NCI-H460 (cell line): ENCODE measurements around the gene IST1. TPM values are rescaled to one million over a fixed set of nuclear protein-coding genes. Genes with fewer than 3 reads are reported as not detected.
"Not testable (repeated sequence)": the region's sequence is repeated elsewhere in the genome, so short reads cannot be mapped to it uniquely, and the experiment has no call there.

Source experiments
- DNase-seq: peaks from one replicate; pipeline ENCODE4 v3.0.0-alpha.2; 2016; ENCODE audit warnings: low read depth; ENCODE audit errors: extremely low read depth
- polyA plus RNA-seq: library from polyadenylated mRNA; depleted of rRNA; stranded (reverse); fragments of >200 nt; gene quantifications from 2 replicates; pipeline ENCODE4 v1.2.3, GENCODE V29; 2014; cell fraction: nucleus; rRNA removed
- total RNA-seq: library from RNA; depleted of rRNA; stranded (reverse); fragments of >200 nt; shearing (Covaris generic); gene quantifications from 2 replicates; pipeline ENCODE4 v1.2.3, GENCODE V29; 2014; rRNA removed

The IST1 gene
- 111 and 138 TPM in 2 replicates for total RNA-seq
- polyA plus RNA-seq, result 114 and 149 TPM in 2 replicates

DNA sequence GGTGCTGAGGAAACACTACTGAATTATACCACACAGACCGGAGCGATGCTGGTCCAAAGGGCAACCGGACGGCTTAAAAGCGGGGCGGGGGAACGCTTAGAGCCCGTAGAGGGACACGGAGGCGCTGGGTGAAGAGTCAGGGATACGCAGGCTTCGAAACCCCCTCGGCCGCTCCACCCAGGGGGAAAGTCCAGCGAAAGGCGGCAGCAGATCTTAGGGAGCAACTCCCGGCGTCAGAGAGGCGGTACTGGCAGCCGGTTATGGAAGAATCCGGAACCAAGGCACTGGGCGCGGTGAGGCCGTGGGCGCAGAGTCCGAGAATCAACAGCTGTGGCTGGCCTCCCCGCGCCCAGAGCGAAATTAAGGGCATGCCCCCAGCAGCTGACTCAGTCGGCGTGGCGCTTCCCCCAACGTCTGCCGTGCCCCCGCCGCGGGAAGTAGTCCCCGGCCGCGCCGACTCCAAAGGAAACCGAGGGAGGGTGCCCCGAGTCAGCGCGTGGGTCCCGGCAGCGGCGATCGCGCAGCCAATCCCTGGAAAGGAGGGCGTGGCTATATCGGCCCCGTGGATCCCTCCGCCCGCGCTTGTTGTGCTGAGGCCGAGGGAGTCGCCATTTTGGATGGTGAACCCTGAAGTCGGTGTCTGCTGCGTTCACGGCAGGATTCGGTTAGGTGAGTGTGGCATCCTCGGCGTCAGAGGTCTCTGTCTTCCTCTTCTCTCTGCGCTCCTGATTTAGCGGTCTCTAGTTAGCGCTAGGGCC, at the start of gene IST1:
Gene IST1 (plus strand): TSS at position 611 of the 758 bp plus-strand sequence. CDS start 20,110 bp downstream, outside the sequence.
- DNase-seq, result peak; percentile 92

DNA sequence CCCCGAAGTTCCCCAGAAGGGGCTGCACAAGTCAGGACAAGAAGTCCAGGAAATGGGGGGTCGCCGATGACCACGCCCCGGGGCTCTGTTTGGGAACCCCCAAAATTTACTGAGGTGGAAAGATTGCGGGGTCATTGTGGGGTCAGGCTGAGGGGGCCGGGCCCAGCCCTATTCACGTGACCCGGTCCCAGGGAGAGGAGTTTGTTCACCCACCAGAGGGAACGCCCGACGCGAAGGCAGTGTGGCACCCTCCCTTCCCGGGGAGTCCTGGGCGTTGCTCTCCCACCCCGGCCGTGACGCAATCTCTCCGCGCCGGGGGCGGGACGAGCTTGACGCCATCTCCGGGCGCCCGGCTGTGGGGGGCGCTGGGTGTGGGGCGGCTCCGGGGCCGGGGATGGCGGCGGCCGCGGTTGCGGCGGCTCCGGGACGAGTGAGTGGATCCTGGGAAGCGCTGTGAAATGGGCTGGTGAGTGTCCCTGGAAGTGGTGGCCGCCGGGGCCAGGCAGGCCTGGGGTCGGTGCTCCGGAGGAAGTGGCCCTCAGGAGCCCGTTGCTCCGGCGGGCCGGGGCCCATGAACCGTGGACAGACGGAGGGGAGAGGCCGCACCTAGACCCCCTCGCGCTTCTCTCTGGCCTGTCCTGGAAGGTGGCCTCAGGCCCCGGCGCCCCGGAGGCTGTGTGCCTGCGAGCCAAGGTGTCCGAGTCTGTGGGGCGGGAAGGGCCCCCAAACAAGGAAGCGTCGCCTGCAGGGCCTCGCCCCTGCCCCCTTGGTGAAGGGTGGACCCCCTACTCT, 49.5 kb upstream of the IST1 start, which contains the start of gene ATXN1L:
Gene ATXN1L (plus strand): TSS at position 338 of the 792 bp plus-strand sequence. CDS start 3,765 bp downstream, outside the sequence.
- peak; percentile 81 for DNase-seq

DNA sequence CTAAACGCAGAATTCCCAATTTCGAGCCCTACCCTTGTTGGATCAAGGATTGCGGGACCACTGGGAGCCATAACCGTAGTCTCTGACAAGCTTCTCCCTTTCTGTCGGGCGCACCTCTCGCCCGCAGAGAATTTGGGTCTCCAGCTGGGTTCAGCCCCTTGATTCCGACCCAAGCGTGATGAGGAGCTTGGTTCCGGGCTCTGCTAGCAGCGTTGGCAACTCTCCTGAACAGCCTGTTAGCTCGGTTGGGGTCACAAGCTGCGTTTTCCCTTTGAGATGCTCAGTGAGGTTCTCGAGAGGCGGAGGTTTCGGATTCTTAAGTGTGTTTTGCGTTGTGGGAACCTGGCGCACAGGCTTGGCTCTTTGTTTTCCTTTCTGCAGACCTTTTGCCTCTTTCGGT, 48.9 kb upstream of the IST1 start:
- no peak for DNase-seq

DNA sequence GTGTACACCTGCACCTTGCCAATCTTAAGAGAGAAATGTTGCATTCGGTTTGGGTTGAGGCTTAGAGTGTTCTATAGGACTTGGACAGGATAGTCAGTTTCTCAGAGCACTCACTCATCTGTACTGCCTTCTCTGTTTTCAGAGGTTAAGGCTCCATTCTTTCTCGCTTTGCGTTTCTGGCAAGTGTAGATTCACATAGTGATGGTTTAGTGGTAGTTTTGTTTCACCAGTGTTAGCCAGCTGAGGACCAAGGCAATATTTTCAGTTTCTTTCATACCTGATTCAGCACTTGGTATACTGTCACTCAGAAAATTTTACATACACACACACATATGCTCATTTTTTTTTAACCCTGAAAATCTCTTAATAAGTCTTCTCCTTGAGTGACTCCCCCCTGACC, 48.2 kb upstream of the IST1 start:
- no peak for DNase-seq

DNA sequence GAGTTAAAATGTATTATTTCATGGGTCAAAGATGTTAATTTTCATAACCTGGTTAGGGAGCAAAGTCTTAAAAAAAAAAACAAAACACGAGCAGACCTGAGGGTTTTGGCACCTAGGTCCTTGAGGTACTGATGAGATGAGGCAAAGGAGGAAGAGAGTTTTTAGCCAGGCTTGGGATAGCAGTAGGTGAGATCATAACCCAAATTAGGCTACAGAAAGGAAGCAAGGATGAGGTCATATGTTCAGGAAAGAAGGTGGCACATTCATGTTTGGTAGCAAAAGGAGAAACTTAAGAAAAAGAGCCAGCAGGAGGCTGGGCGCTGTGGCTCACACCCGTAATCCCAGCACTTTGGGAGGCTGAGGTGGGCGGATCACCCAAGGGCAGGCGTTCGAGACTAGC, 46.7 kb upstream of the IST1 start:
- no peak for DNase-seq

DNA sequence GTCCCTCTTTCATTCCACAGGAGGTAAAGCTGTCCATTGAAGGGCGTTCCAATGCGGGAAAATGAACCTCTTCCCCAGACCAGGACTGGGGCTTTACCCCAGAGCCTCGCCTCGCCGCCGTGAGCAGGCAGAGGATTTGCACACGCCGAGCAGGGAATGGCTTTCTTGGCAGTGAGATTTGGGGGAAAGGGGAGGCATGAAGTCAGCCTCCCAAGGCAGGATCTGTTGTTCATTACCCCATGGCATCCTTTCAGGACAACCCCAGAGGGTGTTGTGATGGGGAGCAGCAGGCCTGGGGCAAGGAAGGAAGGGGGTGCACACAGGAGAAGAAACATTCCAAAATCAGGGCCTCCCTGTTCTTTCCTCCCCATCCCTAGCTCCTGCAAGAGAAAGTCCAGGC, 43.6 kb upstream of the IST1 start:
- no peak for DNase-seq

DNA sequence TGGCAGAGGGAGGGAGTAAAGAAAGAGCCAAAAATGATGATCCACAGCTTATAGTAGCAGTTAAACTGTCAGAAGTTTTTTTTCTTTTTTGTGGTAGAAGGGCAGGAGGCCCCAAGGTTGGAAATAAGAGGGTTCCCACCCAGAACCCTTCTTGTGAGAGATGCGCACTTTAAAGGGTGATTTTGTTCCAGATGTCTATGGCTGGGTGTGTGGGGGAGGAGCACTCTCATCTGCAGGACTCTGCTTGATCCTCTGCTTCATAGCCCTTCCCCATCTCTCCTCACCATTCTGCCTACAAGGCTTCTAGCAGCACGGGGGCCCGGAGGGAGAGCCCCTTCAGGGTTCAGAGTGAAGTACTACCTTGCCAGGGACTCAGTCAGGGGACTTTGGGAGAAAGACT, 43.2 kb upstream of the IST1 start:
- no peak for DNase-seq

DNA sequence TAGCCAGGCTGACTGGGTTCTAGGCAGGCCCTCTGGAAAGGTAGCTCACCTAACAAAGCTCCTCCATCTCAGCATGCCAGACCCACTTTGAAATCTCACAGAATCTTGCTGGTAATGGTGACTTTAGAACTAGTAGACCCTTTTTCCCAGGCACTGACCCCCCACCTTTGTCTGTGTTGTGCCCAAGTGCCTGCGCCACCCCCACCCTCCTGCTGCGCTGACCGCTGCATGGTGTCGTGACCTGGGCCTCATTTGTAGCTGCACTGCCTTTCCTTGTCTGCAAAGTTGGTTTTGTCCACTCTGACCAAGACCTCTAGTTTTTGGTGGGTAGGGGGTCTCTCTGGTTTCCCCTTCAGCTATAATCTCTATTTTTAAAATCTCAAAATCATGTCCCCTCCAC, 42.8 kb upstream of the IST1 start:
- DNase-seq, result no peak

DNA sequence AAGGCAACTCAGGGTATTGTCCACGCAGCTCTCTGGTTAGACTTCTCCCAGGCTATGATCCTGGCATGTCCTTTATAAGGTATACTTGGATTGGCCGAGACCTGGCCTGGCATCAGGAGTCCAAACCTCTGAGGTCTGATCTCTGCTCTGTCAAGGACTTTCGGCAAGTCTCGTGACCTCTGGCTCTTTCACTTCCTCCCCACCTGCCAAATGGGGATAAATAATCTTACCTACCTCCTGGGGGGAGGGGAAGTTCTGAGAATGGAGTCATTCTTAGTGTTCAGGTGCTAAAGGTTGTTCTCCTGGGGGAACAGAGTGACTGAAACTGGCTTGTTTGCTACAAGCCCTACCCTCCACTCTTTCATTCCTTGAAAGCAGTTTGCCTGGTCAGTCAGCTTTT, 41.9 kb upstream of the IST1 start:
- DNase-seq, result no peak

DNA sequence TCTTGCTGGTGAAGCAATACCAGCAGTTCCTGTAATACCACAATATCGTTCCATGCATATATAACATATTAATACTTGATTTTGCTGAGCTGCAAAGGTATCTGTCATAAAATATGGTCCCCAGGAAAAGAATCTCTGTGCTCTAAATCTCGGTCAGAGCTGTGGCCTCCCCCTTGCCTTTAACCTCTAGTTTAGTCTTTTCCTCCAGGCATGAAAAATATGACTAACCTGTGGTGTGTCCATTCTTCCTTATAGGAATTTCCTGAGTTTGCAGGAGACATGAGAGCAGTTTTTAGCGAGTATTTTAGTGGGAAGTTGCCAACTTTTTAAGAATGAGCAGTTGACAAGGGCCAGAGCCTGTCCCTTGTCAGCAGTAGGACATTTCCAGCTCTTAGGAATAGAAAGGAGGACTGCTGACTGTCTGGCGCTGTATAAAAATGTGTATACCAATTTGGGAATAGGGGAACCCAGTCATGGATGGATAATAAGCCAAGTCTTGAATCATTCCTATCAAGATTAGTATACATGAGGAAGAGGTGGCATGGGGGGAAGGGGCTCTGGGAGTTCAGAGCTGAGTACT, 40.9 kb upstream of the IST1 start:
- no peak for DNase-seq

DNA sequence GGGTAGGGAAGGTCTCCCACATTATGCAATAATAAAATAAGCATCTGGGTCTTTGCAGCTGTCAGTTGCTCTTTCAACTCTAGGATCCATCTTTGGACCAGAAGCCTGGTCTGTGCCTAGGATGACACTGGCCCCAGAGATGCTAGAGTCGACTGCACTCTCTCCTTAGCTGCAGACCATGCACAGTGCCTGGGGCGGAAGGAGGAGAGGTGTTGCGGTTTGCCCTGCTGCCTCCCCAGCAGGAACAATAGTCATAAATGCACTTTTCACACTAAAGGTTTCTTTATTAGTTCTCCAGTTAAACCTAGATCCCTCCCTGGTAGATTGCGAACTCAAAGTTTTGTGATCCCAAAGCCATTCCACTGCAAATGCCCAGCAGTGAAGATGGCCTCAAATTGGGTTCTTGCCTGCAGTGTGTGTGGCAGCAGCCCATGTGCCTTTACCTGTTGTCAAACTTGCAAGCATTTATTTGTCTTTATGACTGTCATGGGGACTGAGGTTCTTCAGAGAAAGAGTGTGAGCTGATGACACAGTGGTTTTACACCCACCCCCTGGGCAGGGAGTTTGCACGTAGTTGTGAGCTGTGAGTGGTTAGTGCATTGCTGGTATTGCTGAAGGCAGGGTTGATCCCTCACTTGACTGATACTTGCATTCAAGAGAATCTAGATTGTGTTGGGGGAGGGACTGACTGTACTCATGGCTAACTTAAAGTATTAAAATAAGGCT, 39.2 kb upstream of the IST1 start:
- no peak for DNase-seq

DNA sequence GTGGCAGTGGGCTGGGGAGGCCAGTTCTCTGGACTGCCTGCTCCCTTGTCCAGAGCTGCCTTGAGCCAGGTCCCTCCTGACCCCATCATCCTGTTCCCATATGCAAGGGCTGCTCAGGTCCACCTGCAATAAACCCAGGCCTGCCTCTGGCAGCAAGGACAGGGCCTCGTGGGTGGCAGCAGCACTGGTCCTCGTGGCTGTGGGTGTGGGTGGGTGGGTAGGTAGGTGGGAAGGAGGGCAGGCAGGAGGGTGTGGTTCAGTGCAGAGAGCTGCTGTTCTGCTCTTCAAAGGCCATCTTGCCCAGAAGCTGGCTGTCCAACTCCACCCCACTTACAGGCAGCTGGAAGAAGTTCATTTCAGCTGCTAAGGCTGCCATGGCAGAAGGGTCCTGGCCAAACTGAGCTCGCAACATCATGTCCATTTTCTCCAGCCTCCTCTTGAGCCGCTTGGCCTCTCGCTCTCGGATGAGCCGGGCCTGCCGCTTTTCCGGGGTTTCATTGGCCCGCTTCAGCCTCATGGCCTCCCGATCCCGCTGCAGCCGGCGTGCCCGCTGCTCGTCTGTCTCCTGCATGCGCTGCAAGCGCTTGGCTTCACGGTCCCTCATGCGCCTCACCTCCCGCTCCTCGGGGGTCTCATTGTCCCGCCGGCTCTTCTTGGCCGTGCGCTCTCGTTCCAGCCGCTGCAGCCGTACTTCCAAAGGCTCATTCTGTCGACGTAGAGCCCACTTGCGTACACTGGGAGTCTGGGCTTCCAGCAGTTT, 35.4 kb upstream of the IST1 start:
- DNase-seq, result no peak

DNA sequence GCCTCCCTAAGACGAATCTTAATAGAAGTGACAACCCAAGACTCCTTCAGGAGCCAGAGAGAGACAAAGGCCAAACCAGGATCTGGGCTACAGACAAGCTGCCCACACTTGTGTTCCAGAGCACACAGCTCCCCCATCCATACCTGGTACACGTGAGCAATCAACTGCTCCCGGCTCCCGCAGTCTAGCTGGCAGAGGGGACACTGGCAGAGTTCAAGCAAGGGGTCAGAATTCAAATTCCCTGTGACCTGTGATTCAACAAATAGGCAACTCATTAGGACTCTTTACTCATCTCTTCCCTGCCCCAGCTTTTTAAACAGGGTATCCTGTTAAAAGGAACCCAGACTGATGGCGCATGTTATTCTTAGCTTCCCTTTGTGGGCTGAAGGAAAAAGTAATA, 31.3 kb upstream of the IST1 start:
- no peak for DNase-seq

DNA sequence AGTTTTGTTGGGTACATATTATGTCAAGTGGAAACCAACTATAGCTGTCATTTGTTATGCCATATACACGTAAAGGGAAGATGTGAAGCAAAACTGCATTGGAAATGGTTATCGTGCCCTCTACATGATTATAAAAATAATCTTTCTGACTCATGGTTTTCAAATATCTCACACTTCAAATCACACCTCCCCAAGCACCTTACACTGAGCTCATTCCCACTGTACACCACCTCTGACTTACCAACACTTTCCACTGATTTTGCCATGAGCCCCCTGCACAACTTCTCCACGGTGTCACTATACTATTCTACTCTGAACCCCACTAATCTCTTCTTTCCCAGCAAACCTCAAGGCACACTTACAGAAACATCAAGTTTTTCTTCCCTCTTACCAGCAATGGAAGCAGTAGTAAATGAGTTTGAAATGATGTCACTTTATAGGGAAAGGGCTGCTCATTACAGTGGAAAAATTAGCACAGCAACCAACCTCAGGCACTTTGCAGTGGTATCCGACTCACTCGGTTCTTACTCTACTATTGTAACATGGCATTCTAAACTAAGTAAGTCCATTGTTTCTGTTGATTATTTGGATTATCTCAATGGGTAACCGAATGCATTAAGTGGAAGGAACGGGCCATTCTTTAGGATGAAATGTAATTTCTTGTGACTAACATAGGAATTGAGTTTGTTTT, 30.0 kb upstream of the IST1 start:
- no peak for DNase-seq

DNA sequence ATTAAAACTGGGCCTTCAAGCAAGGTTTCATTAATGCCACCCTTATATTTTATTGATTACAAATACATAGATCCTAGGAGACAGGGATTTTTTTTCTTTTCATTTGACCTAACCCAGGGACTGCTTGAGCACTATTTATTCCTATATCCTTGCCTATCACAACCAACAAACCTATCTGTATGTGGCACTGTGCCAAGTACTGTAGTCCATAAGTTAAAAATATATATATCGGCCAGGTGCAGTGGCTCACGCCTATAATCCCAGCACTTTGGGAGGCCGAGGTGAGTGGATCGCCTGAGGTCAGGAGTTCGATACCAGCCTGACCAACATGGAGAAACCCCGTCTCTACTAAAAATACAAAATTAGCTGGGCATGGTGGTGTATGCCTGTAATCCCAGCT, 28.2 kb upstream of the IST1 start:
- DNase-seq, result not testable (repeated sequence)

DNA sequence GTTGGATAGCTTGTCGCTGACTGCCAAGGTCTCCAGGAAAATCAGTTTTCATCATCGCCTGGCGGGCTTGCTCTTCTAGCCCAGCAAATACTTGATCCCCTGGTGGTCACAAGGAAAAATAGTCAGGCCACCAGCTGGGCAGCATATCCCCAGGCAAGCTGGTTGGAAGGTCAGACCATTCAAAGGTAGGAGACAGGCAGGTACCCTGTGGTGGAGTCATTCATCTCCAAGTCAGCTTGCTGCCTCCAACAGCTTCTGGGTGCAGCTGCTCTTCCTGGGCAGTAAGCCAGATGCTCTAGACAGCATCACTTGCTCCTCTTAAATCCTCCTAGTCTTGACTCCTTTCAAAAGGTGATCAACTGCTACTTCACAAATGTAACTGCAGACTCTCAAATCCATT, 27.4 kb upstream of the IST1 start:
- DNase-seq, result no peak

DNA sequence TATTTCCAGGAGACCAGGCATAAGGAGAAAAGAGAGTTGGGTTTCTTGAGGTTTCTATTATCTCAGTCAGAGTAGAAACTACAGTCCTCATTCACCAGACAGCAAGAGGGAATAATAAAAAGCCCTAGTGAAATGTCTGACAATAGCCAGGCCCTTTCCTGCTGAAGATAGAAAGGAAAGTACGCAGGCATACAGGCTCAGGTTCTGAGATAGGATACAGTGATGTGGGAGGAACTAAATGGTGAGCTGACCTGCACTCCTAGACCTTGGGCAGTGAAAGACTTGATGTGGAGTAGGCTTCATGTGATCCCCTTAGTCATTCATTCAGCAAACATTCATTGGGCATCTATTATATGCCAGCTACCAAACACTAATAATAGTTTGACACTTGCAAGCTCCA, 26.2 kb upstream of the IST1 start:
- DNase-seq, result no peak

DNA sequence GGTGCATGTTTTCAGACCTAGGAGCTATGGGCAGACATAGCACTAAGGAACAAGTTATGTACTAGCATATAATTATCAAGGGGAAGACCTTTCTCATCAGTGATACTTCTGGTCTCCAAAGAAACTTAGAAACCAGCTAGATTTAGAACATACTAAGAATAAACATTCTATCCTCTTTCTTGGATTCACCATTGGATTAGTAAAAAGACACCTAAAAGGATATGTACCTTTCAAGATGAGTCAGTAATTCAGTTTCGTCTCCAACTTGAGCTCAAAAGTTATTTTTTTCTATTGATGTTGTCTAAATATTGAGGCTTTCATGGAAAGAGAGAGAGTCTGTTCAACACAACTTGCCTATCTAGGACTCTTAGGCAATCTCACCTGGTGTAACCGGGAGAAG, 24.5 kb upstream of the IST1 start:
- no peak for DNase-seq

DNA sequence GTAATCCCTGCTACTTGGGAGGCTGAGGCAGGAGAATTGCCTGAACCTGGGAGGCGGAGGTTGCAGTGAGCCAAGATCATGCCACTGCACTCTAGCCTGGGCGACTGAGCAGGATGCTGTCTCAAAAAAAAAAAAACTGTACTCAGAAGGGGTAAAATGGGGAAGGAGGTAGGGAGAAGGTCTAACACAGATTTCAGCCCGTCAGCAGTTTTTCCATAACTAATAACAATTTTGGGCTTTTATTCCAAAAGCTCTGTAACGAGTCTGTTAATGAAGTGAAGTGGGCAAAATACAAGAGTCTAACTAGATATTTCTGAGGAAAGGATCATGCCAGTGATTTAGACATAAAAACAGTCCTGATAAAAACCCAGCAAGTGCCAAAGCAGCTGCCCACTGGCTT, 22.1 kb upstream of the IST1 start:
- DNase-seq, result no peak

DNA sequence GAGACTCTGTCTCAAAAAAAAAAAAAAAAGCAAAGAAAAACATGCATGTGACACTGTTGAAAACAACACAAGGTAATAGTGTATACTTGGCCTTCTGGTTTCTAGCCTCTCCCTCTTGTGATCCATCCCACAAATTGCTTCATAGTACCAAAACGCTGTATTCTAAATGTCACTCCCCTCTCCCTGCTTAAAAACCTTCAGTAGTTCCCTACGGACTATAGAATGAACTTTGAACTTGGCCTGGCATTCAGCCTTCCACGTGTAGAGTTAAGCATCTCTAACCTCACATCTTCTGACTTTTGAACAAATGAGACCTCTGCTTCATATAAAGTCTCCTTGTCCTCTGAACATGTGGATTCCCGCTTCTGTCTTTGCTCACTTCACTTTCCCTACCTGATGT, 16.4 kb upstream of the IST1 start:
- DNase-seq, result no peak
